Natural killer cell (primary cell): Measurements from ENCODE around the gene RERE. TPM values are rescaled to one million over a fixed set of nuclear protein-coding genes. Genes with fewer than 3 reads are reported as not detected.

Experiments used
- ATAC-seq, 3 donors: fragments of 150-1000 bp in 2 of 3; fragments of 200-7000 bp in 1 of 3; cut with Tn5 transposase; 1 replicate in 1 of 3; 2 replicates in 2 of 3; pipeline ENCODE4 v1.10.0; 2021; ENCODE audit warnings: mild to moderate bottlenecking in 2 of 3, moderate library complexity in 2 of 3
- DNase-seq, 2 donors: peaks; one replicate each; pipeline versions ENCODE4 v3.0.0 to v3.0.0-alpha.2; 2013 to 2021; ENCODE audit warnings: mixed read lengths in 1 of 2
- H3K27ac ChIP-seq: one replicate; pipeline ENCODE4 v1.5.1; 2013; ENCODE audit warnings: mild to moderate bottlenecking, low read length
- H3K27me3 ChIP-seq: one replicate; pipeline ENCODE4 v1.6.1; 2013; ENCODE audit warnings: low read length; ENCODE audit not compliant: control insufficient read depth, insufficient read depth
- H3K36me3 ChIP-seq: one replicate; pipeline ENCODE4 v1.6.1; 2013; ENCODE audit warnings: low read length; ENCODE audit not compliant: control insufficient read depth, insufficient read depth
- H3K4me1 ChIP-seq: one replicate; pipeline ENCODE4 v1.6.1; 2013; ENCODE audit warnings: low read length; ENCODE audit not compliant: control insufficient read depth, insufficient read depth
- H3K4me3 ChIP-seq: one replicate; pipeline ENCODE4 v1.5.1; 2013; ENCODE audit warnings: low read length
- H3K9me3 ChIP-seq: one replicate; pipeline ENCODE4 v1.6.1; 2013; ENCODE audit warnings: low read length; ENCODE audit not compliant: control insufficient read depth, insufficient read depth
- H3K27ac Mint-ChIP-seq, 2 donors: one replicate each; pipeline ENCODE4 v1.8.0; 2022; ENCODE audit warnings: mild to moderate bottlenecking in 2 of 2, mixed read lengths in 2 of 2, moderate library complexity in 1 of 2
- H3K27me3 Mint-ChIP-seq, 2 donors: one replicate each; pipeline ENCODE4 v1.8.0; 2022; ENCODE audit warnings: low read depth in 2 of 2, mixed read lengths in 2 of 2
- H3K36me3 Mint-ChIP-seq: one replicate; pipeline ENCODE4 v1.8.0; 2022; ENCODE audit warnings: mixed read lengths
- H3K4me1 Mint-ChIP-seq, 2 donors: one replicate each; pipeline ENCODE4 v1.8.0; 2022; ENCODE audit warnings: mixed read lengths in 2 of 2
- H3K4me3 Mint-ChIP-seq: one replicate; pipeline ENCODE4 v1.8.0; 2022; ENCODE audit warnings: mild to moderate bottlenecking, moderate library complexity, mixed read lengths
- H3K9me3 Mint-ChIP-seq, 2 donors: one replicate each; pipeline ENCODE4 v1.8.0; 2022; ENCODE audit warnings: mixed read lengths in 2 of 2
- CTCF ChIP-seq: fragments of 200-600 bp; IDR thresholded peaks from one replicate; pipeline ENCODE4 v1.8.0; 2022; ENCODE audit warnings: antibody characterized with exemption
- WGBS: methylation state at CpG from one replicate; pipeline ENCODE4 v1.1.7; 2013; ENCODE audit warnings: missing lambda C conversion rate; ENCODE audit not compliant: insufficient coverage; 5-methylcytosine and 5-hydroxymethylcytosine counted together
- intact Hi-C: fragments of 100-400 bp; cut with micrococcal nuclease; formaldehyde crosslinking; loops from one replicate; pipeline ENCODE4 v1.14.2; 2022
- total RNA-seq, 4 donors: library from RNA; stranded (reverse); fragments of 120-200 nt in 1 of 4; gene quantifications; one replicate each; pipeline versions ENCODE4 v1.2.3 to v1.2.4, GENCODE V29; 2013 to 2022

Gene RERE
- total RNA-seq, 3 donors from 2014 or later (not counting 1 experiment from before 2014, with no cell fraction given): 67.7 to 76.0 (median 73.0) TPM

- peaks cover 6% of the 10 kb centered on the region in 2 donors for H3K27me3 Mint-ChIP-seq
- H3K4me1 Mint-ChIP-seq: peaks cover 32 to 33% of the 10 kb centered on the region in 2 donors
- no peak for TF ChIP-seq CTCF
- H3K27me3 ChIP-seq: no peaks in the 10 kb centered on the region
- peaks cover 0 to 3% of the 10 kb centered on the region in 2 donors for H3K9me3 Mint-ChIP-seq
- DNase-seq (peak in 1 of 2 donors; percentile 27), ATAC-seq (no peak)
- H3K36me3 Mint-ChIP-seq: peaks cover 12% of the 10 kb centered on the region
- no peak overlapping the region for H3K27ac Mint-ChIP-seq
- no peak overlapping the region for H3K4me3 ChIP-seq
- H3K4me3 Mint-ChIP-seq: no peak overlapping the region
- H3K9me3 ChIP-seq: peaks cover 4% of the 10 kb centered on the region
- peaks cover 2% of the 10 kb centered on the region for H3K36me3 ChIP-seq
- intact Hi-C loops: no loop called here
- peaks cover 13% of the 10 kb centered on the region for H3K4me1 ChIP-seq
- WGBS: 100% methylated on average over 1 of the region's 1 CpG
- no peak overlapping the region for H3K27ac ChIP-seq
Measured at GRCh38 chr1:8443558-8444194, 373.8 kb downstream of the RERE start.

- H3K27me3 ChIP-seq: no peaks in the 10 kb centered on the region
- ATAC-seq (no peak), DNase-seq (no peak)
- H3K9me3 Mint-ChIP-seq: peaks cover 0 to 3% of the 10 kb centered on the region in 2 donors
- H3K36me3 ChIP-seq: no peaks in the 10 kb centered on the region
- no peak overlapping the region for H3K27ac Mint-ChIP-seq
- intact Hi-C loops: no loop called here
- no peak overlapping the region for H3K4me3 ChIP-seq
- H3K27ac ChIP-seq: no peak overlapping the region
- H3K4me3 Mint-ChIP-seq: no peak overlapping the region
- H3K9me3 ChIP-seq: peaks cover 4% of the 10 kb centered on the region
- H3K4me1 ChIP-seq: peaks cover 8% of the 10 kb centered on the region
- peaks cover 7% of the 10 kb centered on the region for H3K36me3 Mint-ChIP-seq
- peaks cover 0 to 3% of the 10 kb centered on the region in 2 donors for H3K27me3 Mint-ChIP-seq
- 100% methylated on average over 2 of the region's 3 CpGs for WGBS
- H3K4me1 Mint-ChIP-seq: peaks cover 22 to 32% of the 10 kb centered on the region in 2 donors
- TF ChIP-seq CTCF: no peak
Measured at GRCh38 chr1:8441426-8441825, 376.0 kb downstream of the RERE start.

- Mint-ChIP-seq H3K4me3 (no peak overlapping the region), H3K27me3 (peaks cover 5 to 17% of the 10 kb centered on the region in 2 donors), H3K36me3 (peaks cover 7% of the 10 kb centered on the region), H3K27ac (peak overlapping the region in 1 of 2 donors; percentile 67), H3K4me1 (peaks cover 9 to 18% of the 10 kb centered on the region in 2 donors), H3K9me3 (peaks cover 0 to 3% of the 10 kb centered on the region in 2 donors)
- no peak overlapping the region for H3K4me3 ChIP-seq
- no peaks in the 10 kb centered on the region for H3K27me3 ChIP-seq
- H3K9me3 ChIP-seq: peaks cover 4% of the 10 kb centered on the region
- H3K36me3 ChIP-seq: no peaks in the 10 kb centered on the region
- H3K4me1 ChIP-seq: peaks cover 8% of the 10 kb centered on the region
- H3K27ac ChIP-seq: no peak overlapping the region
- DNase-seq (no peak), ATAC-seq (peak; percentile 57 to 72 (median 57))
- intact Hi-C loops: no loop called here
- WGBS: 48% methylated on average over 7 of the region's 8 CpGs
- TF ChIP-seq CTCF: no peak
Measured at GRCh38 chr1:8439015-8439702, 378.3 kb downstream of the RERE start.
